Lung (tissue), 12 donors: ENCODE data around the gene PITPNB. TPM values are rescaled to one million over a fixed set of nuclear protein-coding genes. Genes with fewer than 3 reads are reported as not detected.

Experiments used
- ATAC-seq: fragments of 200-7000 bp; cut with Tn5 transposase; one replicate; pipeline ENCODE4 v1.9.1; 2020; ENCODE audit warnings: moderate number of reproducible peaks; ENCODE audit not compliant: insufficient read depth, low FRiP score
- DNase-seq, 3 donors: peaks; one replicate each; pipeline ENCODE4 v3.0.0-alpha.2; 2013 to 2017
- H3K27ac ChIP-seq, 2 donors: one replicate each; pipeline ENCODE4 v1.5.1; 2013; ENCODE audit warnings: mild to moderate bottlenecking in 2 of 2, moderate library complexity in 2 of 2, control low read depth in 1 of 2, inconsistent platforms in 1 of 2, low read depth in 1 of 2, low read length in 1 of 2
- H3K27me3 ChIP-seq, 3 donors: one replicate each; pipeline ENCODE4 v1.5.1; 2013; ENCODE audit warnings: low read length in 2 of 3; ENCODE audit not compliant: control insufficient read depth in 3 of 3, insufficient read depth in 3 of 3
- H3K36me3 ChIP-seq, 4 donors: one replicate each; pipeline ENCODE4 v1.5.1; 2013; ENCODE audit warnings: low read length in 4 of 4, mild to moderate bottlenecking in 1 of 4, moderate library complexity in 1 of 4; ENCODE audit not compliant: control insufficient read depth in 4 of 4, insufficient read depth in 4 of 4
- H3K4me1 ChIP-seq, 5 donors: one replicate each; pipeline ENCODE4 v1.5.1; 2013; ENCODE audit warnings: low read length in 5 of 5, mild to moderate bottlenecking in 2 of 5, moderate library complexity in 1 of 5; ENCODE audit not compliant: control insufficient read depth in 5 of 5, insufficient read depth in 5 of 5
- H3K4me3 ChIP-seq: one replicate; pipeline ENCODE4 v1.5.1; 2013; ENCODE audit warnings: mild to moderate bottlenecking, control low read depth, moderate library complexity
- H3K9ac ChIP-seq, 2 donors: one replicate each; pipeline ENCODE4 v1.5.1; 2013; ENCODE audit warnings: low read length in 2 of 2, control low read depth in 1 of 2; ENCODE audit not compliant: insufficient read depth in 1 of 2
- H3K9me3 ChIP-seq, 4 donors: one replicate each; pipeline ENCODE4 v1.5.1; 2013; ENCODE audit warnings: low read length in 3 of 4, mild to moderate bottlenecking in 1 of 4, moderate library complexity in 1 of 4; ENCODE audit not compliant: control insufficient read depth in 4 of 4, insufficient read depth in 3 of 4
- WGBS, 2 donors: extraction: QIAGEN DNeasy Blood & Tissue Kit; methylation state at CpG; one replicate each; pipeline ENCODE4 v1.1.7; 2013; 5-methylcytosine and 5-hydroxymethylcytosine counted together
- polyA plus RNA-seq, 2 donors: library from polyadenylated mRNA; stranded (reverse); fragments of 200-250 nt; gene quantifications; one replicate each; pipeline ENCODE4 v1.2.1, GENCODE V29; 2013
- total RNA-seq, 2 donors: library from RNA; depleted of rRNA in 1 of 2; stranded (reverse); fragments of >200 nt in 1 of 2; gene quantifications; one replicate each; pipeline ENCODE4 v1.2.1, GENCODE V29; 2014 to 2021
- TF ChIP-seq, protein P1 (sequence below): IDR thresholded peaks from 2 replicates; pipeline ENCODE4 v1.5.1; 2012; ENCODE audit warnings: mild to moderate bottlenecking; ENCODE audit errors: control extremely low read depth, extremely low read depth
- donor health status: control.
- donor health status: control.
- donor health status: Bipolar disorder and iron deficiency.
- donor health status: healthy.
- donor health status: DM: yes; HTN: yes; CAD: no.

Gene PITPNB
- total and polyA plus RNA-seq, 4 donors, result 19.2 to 73.5 (median 37.5) TPM

DNA sequence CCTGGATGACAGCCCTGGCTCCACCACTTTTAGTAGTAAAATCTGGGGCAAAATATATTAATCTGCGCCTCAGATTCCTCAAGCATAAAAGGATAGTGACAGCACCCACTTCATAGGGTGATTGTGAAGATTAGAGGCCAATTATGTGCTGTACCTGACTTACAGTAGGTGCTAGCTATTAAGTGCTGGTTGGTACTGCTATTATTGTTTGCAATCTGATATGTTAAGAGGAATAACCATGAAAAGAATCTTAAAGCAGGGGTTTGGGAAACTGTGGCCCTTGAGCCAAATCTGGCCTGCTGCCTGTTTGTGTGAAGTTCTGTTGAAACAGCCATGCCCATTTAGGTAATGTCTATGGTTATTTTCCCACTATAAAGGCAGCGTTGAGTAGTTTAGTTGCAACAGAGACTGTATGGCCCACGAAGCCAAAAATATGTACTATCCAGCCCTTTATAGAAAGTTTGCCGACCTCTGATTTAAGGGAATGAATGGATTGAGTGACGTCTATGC, 72.8 kb downstream of the PITPNB start:
- DNase-seq, result peak in 1 of 3 donors; percentile 55
- Histone ChIP-seq H3K36me3 (peaks cover 0 to 20% (median 14%) of the 10 kb centered on the region in 4 donors), H3K9me3 (no peaks in the 10 kb centered on the region), H3K27me3 (no peaks in the 10 kb centered on the region), H3K9ac (no peak overlapping the region), H3K4me1 (peaks cover 0 to 22% (median 12%) of the 10 kb centered on the region in 5 donors), H3K4me3 (no peak overlapping the region), H3K27ac (no peak overlapping the region)
- TF ChIP-seq, protein P1, sequence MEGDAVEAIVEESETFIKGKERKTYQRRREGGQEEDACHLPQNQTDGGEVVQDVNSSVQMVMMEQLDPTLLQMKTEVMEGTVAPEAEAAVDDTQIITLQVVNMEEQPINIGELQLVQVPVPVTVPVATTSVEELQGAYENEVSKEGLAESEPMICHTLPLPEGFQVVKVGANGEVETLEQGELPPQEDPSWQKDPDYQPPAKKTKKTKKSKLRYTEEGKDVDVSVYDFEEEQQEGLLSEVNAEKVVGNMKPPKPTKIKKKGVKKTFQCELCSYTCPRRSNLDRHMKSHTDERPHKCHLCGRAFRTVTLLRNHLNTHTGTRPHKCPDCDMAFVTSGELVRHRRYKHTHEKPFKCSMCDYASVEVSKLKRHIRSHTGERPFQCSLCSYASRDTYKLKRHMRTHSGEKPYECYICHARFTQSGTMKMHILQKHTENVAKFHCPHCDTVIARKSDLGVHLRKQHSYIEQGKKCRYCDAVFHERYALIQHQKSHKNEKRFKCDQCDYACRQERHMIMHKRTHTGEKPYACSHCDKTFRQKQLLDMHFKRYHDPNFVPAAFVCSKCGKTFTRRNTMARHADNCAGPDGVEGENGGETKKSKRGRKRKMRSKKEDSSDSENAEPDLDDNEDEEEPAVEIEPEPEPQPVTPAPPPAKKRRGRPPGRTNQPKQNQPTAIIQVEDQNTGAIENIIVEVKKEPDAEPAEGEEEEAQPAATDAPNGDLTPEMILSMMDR, result no peak
- ATAC-seq, result no peak
- 77 to 87% methylated on average over 5 of the region's 5 CpGs for WGBS, 2 donors

DNA sequence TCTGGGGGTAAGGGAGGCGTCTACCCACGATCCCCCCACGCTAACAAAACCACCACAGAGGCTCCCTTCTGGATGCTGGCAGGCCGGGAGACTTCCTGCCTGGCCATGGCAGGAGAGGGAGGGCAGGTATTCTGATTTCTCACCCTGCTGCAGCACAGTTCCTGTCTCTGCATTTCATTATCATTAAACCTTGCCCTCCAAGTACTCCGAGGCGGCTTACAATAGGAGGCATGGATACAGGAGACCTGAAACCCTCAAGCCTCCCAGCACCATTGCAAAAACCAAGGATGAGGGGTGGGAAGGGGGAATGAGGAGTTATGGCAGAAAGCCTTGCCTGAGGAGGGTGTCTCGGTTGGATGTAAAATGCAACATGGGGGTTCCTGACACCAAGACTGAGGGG, 73.4 kb downstream of the PITPNB start:
- Histone ChIP-seq H3K36me3 (peaks cover 0 to 15% (median 10%) of the 10 kb centered on the region in 4 donors), H3K4me1 (peaks cover 0 to 19% (median 10%) of the 10 kb centered on the region in 5 donors), H3K27me3 (no peaks in the 10 kb centered on the region), H3K27ac (no peak overlapping the region), H3K9ac (no peak overlapping the region), H3K9me3 (no peaks in the 10 kb centered on the region), H3K4me3 (no peak overlapping the region)
- ATAC-seq (no peak), DNase-seq (no peak)
- TF ChIP-seq, protein P1, result no peak
- whole genome bisulfite sequencing, 2 donors, result 88 to 93% methylated on average over 7 of the region's 7 CpGs

DNA sequence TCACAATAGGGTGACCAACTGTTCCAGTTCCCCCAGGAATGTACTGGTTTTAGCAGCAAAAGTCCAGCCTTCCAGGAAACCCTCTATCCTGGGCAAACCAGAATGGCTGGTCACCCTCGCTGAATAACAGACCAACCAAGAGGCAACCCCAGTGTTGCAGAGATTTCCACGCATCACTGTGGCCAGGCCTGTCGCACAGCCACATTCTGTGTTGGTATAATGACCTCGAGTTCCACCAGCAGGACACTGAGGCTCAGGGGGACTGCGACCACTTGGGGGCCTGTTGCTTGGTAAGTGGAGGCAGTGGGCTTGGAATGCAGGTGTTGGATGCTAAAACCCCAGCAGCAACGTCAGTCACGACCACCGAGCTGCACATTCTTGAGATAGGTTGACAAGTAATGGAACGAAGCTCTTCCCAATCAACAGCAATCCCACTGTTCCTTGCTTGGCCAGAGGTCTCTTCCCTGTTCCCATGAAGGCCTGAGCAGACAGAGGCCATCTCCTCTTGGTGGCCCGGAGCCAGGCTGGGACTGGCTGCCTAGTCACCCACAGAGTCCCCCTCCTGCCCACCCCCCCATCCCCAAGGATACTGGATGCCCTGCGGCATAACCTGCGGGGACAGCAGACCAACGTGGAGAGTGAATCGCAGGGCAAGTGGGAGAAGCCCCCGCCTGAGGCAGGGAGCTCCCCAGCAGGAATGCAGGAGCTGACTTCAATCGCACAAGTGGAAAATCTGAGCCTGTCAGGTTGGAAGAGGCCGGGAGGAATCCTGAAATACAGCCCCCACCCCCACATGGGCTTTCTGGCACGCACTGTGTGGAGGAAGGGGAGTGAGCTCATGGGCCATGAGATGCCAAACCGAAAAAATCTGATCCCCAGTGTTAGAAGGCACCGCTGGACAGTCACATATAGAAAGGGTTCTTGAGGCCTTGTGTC, 74.1 kb downstream of the PITPNB start:
- peaks cover 0 to 12% (median 6%) of the 10 kb centered on the region in 4 donors for H3K36me3 ChIP-seq
- H3K27me3 ChIP-seq, result no peaks in the 10 kb centered on the region
- H3K9ac ChIP-seq, result no peak overlapping the region
- H3K4me3 ChIP-seq, result no peak overlapping the region
- WGBS, 2 donors, result 92 to 93% methylated on average over 20 of the region's 20 CpGs
- DNase-seq (no peak), ATAC-seq (no peak)
- peaks cover 0 to 15% (median 5%) of the 10 kb centered on the region in 5 donors for H3K4me1 ChIP-seq
- H3K9me3 ChIP-seq, result no peaks in the 10 kb centered on the region
- TF ChIP-seq, protein P1, result no peak
- no peak overlapping the region for H3K27ac ChIP-seq
